ENCODE results near the gene ING2.

DNA sequence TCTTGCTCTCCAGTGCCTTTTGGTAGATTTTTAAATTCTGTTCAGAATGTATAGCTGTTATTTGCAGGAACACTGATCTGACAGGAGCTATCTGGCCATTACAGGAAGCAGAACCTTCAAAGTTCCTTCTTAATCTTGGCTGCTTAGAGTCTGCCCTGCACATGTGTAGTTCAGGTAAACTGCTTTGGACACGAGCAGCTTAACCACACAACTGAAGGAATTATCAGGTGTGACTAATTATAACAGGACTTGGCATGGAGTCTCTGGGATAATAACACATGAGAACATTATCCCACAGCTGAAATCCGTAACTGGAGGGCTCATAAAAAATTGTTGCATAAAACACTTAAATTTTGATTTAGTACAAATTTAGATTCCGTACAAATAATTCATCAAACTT is 11.6 kb upstream of the ING2 start:
- no peak for TF ChIP-seq EP300 (IDR thresholded peaks at IDR 0.05; ENCODE audit: borderline replicate concordance in 1 of 2, low read depth in 2 of 2, low read length in 2 of 2)
- TF ChIP-seq, protein P1, sequence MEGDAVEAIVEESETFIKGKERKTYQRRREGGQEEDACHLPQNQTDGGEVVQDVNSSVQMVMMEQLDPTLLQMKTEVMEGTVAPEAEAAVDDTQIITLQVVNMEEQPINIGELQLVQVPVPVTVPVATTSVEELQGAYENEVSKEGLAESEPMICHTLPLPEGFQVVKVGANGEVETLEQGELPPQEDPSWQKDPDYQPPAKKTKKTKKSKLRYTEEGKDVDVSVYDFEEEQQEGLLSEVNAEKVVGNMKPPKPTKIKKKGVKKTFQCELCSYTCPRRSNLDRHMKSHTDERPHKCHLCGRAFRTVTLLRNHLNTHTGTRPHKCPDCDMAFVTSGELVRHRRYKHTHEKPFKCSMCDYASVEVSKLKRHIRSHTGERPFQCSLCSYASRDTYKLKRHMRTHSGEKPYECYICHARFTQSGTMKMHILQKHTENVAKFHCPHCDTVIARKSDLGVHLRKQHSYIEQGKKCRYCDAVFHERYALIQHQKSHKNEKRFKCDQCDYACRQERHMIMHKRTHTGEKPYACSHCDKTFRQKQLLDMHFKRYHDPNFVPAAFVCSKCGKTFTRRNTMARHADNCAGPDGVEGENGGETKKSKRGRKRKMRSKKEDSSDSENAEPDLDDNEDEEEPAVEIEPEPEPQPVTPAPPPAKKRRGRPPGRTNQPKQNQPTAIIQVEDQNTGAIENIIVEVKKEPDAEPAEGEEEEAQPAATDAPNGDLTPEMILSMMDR (IDR thresholded peaks at IDR 0.05; ENCODE audit: control extremely low read depth in 1 of 3, insufficient read depth in 1 of 3, low read depth in 1 of 3, low read length in 3 of 3), result no peak
- TF ChIP-seq SP1 (IDR thresholded peaks at IDR 0.05; ENCODE audit: low read depth, low read length), result no peak
- TF ChIP-seq TAF1 (IDR thresholded peaks at IDR 0.05; ENCODE audit: low read depth, low read length), result no peak
- no peak for TF ChIP-seq RFX5 (IDR thresholded peaks at IDR 0.05; ENCODE audit: borderline replicate concordance, low read depth, low read length)
- TF ChIP-seq TBP (IDR thresholded peaks at IDR 0.05; ENCODE audit: low read depth, low read length), result no peak
- no peak for TF ChIP-seq NRF1 (IDR thresholded peaks at IDR 0.05; ENCODE audit: low read depth, low read length)
- TF ChIP-seq SRF (IDR thresholded peaks at IDR 0.05; ENCODE audit: low read depth, low read length), result no peak
- no peak for TF ChIP-seq SP2 (IDR thresholded peaks at IDR 0.05; ENCODE audit: low read length)
- TF ChIP-seq POLR2AphosphoS5 (IDR thresholded peaks at IDR 0.05; ENCODE audit: low read depth, low read length), result no peak
- TF ChIP-seq RXRA (IDR thresholded peaks at IDR 0.05; ENCODE audit: insufficient read depth, low read depth, low read length), result no peak
- no peak for TF ChIP-seq GABPA (IDR thresholded peaks at IDR 0.05; ENCODE audit: borderline replicate concordance, insufficient read depth, low read length)

All from H1 (cell line).